Mesendoderm (in vitro differentiated cells): ENCODE measurements around the gene SOX13.

Source experiments
- DNase-seq: peaks from one replicate; pipeline ENCODE4 v3.0.0; 2013
- H2AK5ac ChIP-seq: 2 replicates; pipeline ENCODE4 v1.6.1; 2013; ENCODE audit warnings: low read length, inconsistent platforms
- H2BK120ac ChIP-seq: 2 replicates; pipeline ENCODE4 v1.6.1; 2013; ENCODE audit warnings: low read depth, mild to moderate bottlenecking, low read length, moderate library complexity, mixed read lengths
- H2BK15ac ChIP-seq: replicated peaks from 2 replicates; pipeline ENCODE4 v1.6.1; 2013; ENCODE audit warnings: low read depth, mild to moderate bottlenecking, moderate library complexity
- H2BK5ac ChIP-seq: 2 replicates; pipeline ENCODE4 v1.6.1; 2013; ENCODE audit warnings: low read length, inconsistent platforms
- H3K18ac ChIP-seq: 2 replicates; pipeline ENCODE4 v1.6.1; 2013; ENCODE audit warnings: mild to moderate bottlenecking, low read length, mixed read lengths
- H3K23ac ChIP-seq: one replicate; pipeline ENCODE4 v1.6.1; 2013; ENCODE audit warnings: low read length
- H3K27ac ChIP-seq: 2 replicates; pipeline ENCODE4 v1.5.1; 2013; ENCODE audit warnings: low read depth, mild to moderate bottlenecking, inconsistent platforms, low read length, moderate library complexity
- H3K27me3 ChIP-seq: 2 replicates; pipeline ENCODE4 v1.6.1; 2013; ENCODE audit warnings: low read length, control low read depth, mild to moderate bottlenecking, inconsistent platforms; ENCODE audit not compliant: insufficient read depth, poor library complexity
- H3K36me3 ChIP-seq: 2 replicates; pipeline ENCODE4 v1.6.1; 2013; ENCODE audit warnings: low read length, inconsistent platforms; ENCODE audit not compliant: control insufficient read depth, insufficient read depth
- H3K4ac ChIP-seq: one replicate; pipeline ENCODE4 v1.6.1; 2013; ENCODE audit warnings: low read depth, mild to moderate bottlenecking, low read length, moderate library complexity
- H3K4me1 ChIP-seq: 2 replicates; pipeline ENCODE4 v1.6.1; 2013; ENCODE audit warnings: low read depth, low read length, inconsistent platforms; ENCODE audit not compliant: control insufficient read depth
- H3K4me2 ChIP-seq: 2 replicates; pipeline ENCODE4 v1.6.1; 2013; ENCODE audit warnings: low read length
- H3K4me3 ChIP-seq: 2 replicates; pipeline ENCODE4 v1.5.1; 2013; ENCODE audit warnings: mild to moderate bottlenecking, low read length
- H3K56ac ChIP-seq: one replicate; pipeline ENCODE4 v1.6.1; 2013; ENCODE audit warnings: low read length
- H3K79me1 ChIP-seq: 2 replicates; pipeline ENCODE4 v1.6.1; 2013; ENCODE audit warnings: low read length, inconsistent platforms
- H3K79me2 ChIP-seq: 2 replicates; pipeline ENCODE4 v1.6.1; 2013; ENCODE audit warnings: mild to moderate bottlenecking, low read length; ENCODE audit not compliant: control insufficient read depth, insufficient read depth
- H3K9ac ChIP-seq: 2 replicates; pipeline ENCODE4 v1.6.1; 2013; ENCODE audit warnings: low read length, inconsistent platforms
- H4K5ac ChIP-seq: one replicate; pipeline ENCODE4 v1.6.1; 2013; ENCODE audit warnings: low read length
- H4K8ac ChIP-seq: one replicate; pipeline ENCODE4 v1.6.1; 2013; ENCODE audit warnings: low read depth, mild to moderate bottlenecking, control low read depth, low read length, moderate library complexity
- WGBS: extraction: QIAGEN DNeasy Blood & Tissue Kit; methylation state at CpG from one replicate; pipeline ENCODE4 v1.1.7; 2013; ENCODE audit warnings: low lambda C conversion rate, missing lambda C conversion rate; ENCODE audit not compliant: insufficient coverage; ENCODE audit errors: extremely low coverage; 5-methylcytosine and 5-hydroxymethylcytosine counted together

Gene SOX13

GRCh38 chr1:204127597-204128242 is 54.8 kb downstream of the SOX13 start:
- no peak overlapping the region for H3K23ac ChIP-seq
- H3K4ac ChIP-seq = no peak overlapping the region
- no CpG with 5 or more reads among the region's 5 CpGs for WGBS
- peaks cover 11% of the 10 kb centered on the region for H3K36me3 ChIP-seq
- peaks cover 3% of the 10 kb centered on the region for H3K79me1 ChIP-seq
- no peak overlapping the region for H3K4me2 ChIP-seq
- H2BK15ac ChIP-seq = no peak overlapping the region
- DNase-seq = peak; percentile 76
- H4K5ac ChIP-seq = no peak overlapping the region
- H3K9ac ChIP-seq = no peak overlapping the region
- H3K56ac ChIP-seq = no peak overlapping the region
- no peak overlapping the region for H3K27ac ChIP-seq
- H2BK5ac ChIP-seq = no peak overlapping the region
- peaks cover 3% of the 10 kb centered on the region for H3K4me1 ChIP-seq
- no peaks in the 10 kb centered on the region for H3K27me3 ChIP-seq
- H2BK120ac ChIP-seq = no peak overlapping the region
- no peak overlapping the region for H4K8ac ChIP-seq
- H3K18ac ChIP-seq = no peak overlapping the region
- no peak overlapping the region for H2AK5ac ChIP-seq
- H3K79me2 ChIP-seq = no peaks in the 10 kb centered on the region
- H3K4me3 ChIP-seq = no peak overlapping the region

GRCh38 chr1:204128464-204128963 is 55.6 kb downstream of the SOX13 start:
- no peak overlapping the region for H2AK5ac ChIP-seq
- H3K56ac ChIP-seq = no peak overlapping the region
- H3K18ac ChIP-seq = no peak overlapping the region
- H3K4ac ChIP-seq = no peak overlapping the region
- H4K5ac ChIP-seq = no peak overlapping the region
- no peak overlapping the region for H3K23ac ChIP-seq
- no peak overlapping the region for H2BK120ac ChIP-seq
- no peak overlapping the region for H3K27ac ChIP-seq
- no peak overlapping the region for H4K8ac ChIP-seq
- H3K9ac ChIP-seq = no peak overlapping the region
- no CpG with 5 or more reads among the region's 4 CpGs for WGBS
- H3K27me3 ChIP-seq = no peaks in the 10 kb centered on the region
- H3K4me3 ChIP-seq = no peak overlapping the region
- H3K79me1 ChIP-seq = no peaks in the 10 kb centered on the region
- peaks cover 3% of the 10 kb centered on the region for H3K4me1 ChIP-seq
- H3K4me2 ChIP-seq = no peak overlapping the region
- H3K79me2 ChIP-seq = no peaks in the 10 kb centered on the region
- no peak overlapping the region for H2BK15ac ChIP-seq
- H3K36me3 ChIP-seq = peaks cover 7% of the 10 kb centered on the region
- no peak overlapping the region for H2BK5ac ChIP-seq
- no peak for DNase-seq

GRCh38 chr1:204128964-204129896 is 56.3 kb downstream of the SOX13 start:
- Histone ChIP-seq H3K4me2 (peak overlapping the region; percentile 67), H3K56ac (peak overlapping the region; percentile 86), H3K4me1 (peaks cover 3% of the 10 kb centered on the region), H3K4ac (no peak overlapping the region), H4K5ac (no peak overlapping the region), H2AK5ac (no peak overlapping the region), H3K79me1 (no peaks in the 10 kb centered on the region), H3K36me3 (peaks cover 7% of the 10 kb centered on the region), H2BK5ac (no peak overlapping the region), H2BK15ac (no peak overlapping the region), H3K79me2 (no peaks in the 10 kb centered on the region), H3K9ac (peak overlapping the region; percentile 56), H3K23ac (no peak overlapping the region), H3K18ac (no peak overlapping the region), H3K4me3 (no peak overlapping the region), H3K27ac (no peak overlapping the region), H2BK120ac (no peak overlapping the region), H3K27me3 (no peaks in the 10 kb centered on the region), H4K8ac (no peak overlapping the region)
- peak; percentile 82 for DNase-seq
- no CpG with 5 or more reads among the region's 29 CpGs for WGBS

DNA sequence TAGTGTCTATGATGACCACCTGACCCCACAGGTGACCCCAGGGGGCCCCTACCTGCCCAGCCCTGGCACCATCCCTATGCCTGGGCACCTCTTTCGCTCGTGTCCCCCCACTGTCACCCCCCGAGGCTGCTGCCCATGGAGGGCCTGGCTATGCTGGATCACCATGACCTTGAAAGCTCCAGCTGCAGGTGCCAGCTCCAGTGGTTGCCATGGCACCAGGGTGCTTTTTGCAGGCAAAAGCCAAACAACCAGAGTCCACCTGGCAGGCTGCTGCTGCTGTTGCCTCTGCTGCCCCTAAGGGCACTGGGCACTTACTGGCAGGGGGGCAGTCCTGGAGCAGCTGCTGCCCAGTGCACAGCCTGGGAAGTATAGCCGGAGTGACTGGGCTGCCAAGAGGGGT is 57.3 kb downstream of the SOX13 start:
- DNase-seq = no peak
- Histone ChIP-seq H2BK5ac (no peak overlapping the region), H3K4ac (no peak overlapping the region), H3K56ac (no peak overlapping the region), H3K23ac (no peak overlapping the region), H3K4me2 (no peak overlapping the region), H3K27me3 (no peaks in the 10 kb centered on the region), H3K79me2 (no peaks in the 10 kb centered on the region), H3K4me3 (no peak overlapping the region), H3K4me1 (peaks cover 3% of the 10 kb centered on the region), H3K27ac (no peak overlapping the region), H3K79me1 (no peaks in the 10 kb centered on the region), H3K36me3 (peaks cover 7% of the 10 kb centered on the region), H2AK5ac (no peak overlapping the region), H3K18ac (no peak overlapping the region), H4K5ac (no peak overlapping the region), H3K9ac (no peak overlapping the region), H4K8ac (no peak overlapping the region), H2BK15ac (no peak overlapping the region), H2BK120ac (no peak overlapping the region)
- WGBS = no CpG with 5 or more reads among the region's 4 CpGs

DNA sequence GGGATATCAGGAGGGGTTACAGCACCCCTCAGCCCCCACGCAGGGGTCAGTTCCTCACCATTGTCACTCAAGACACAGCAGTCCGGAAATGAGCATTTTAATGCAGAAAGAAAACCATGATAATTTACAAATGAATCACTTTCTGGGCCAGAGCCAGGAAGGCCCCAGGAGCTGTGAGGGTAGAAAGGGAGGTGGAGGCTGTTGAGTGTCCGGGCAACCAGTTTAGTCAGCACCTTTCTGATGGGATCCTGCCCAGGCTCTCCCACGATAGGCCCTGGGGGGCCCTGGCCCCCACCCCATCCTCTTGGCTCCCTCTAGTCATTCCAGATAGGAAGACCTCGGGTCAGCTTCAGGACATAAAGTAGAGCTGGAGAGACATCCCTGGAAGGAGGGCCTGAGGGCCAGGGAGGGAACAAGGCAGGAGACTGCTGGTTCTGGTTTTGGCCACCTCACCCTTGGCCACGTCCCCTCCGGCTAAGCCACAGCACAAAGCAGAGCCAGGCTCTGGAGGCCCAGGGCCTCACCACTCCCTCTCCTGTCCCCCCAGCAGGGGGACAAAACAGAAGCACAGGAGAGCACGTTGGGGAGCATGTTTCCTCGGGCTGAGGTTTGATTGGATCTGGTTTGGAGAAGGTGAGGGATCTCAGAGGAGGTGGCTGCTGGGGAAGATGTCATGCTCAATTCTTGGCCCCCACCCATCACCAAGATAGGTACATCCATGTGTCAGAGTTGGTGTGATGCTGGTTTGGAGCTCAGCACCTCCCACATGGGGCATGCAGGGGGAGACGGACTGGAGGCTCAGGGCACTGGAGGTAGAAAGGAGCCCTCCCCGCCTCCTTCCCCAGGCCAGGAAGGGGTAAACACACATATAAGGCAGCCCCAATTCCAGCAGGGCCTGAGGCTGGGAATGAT is 58.3 kb downstream of the SOX13 start:
- Histone ChIP-seq H3K4me1 (peaks cover 3% of the 10 kb centered on the region), H3K79me2 (no peaks in the 10 kb centered on the region), H3K27me3 (no peaks in the 10 kb centered on the region), H3K9ac (no peak overlapping the region), H3K4me3 (no peak overlapping the region), H2AK5ac (no peak overlapping the region), H3K79me1 (no peaks in the 10 kb centered on the region), H4K5ac (no peak overlapping the region), H2BK5ac (no peak overlapping the region), H3K4ac (no peak overlapping the region), H2BK120ac (no peak overlapping the region), H3K23ac (no peak overlapping the region), H4K8ac (no peak overlapping the region), H2BK15ac (no peak overlapping the region), H3K56ac (no peak overlapping the region), H3K36me3 (peaks cover 1% of the 10 kb centered on the region), H3K18ac (no peak overlapping the region), H3K27ac (no peak overlapping the region), H3K4me2 (no peak overlapping the region)
- WGBS = no CpG with 5 or more reads among the region's 11 CpGs
- DNase-seq = peak; percentile 29
